ENCODE measurements around the gene SGIP1.

DNA sequence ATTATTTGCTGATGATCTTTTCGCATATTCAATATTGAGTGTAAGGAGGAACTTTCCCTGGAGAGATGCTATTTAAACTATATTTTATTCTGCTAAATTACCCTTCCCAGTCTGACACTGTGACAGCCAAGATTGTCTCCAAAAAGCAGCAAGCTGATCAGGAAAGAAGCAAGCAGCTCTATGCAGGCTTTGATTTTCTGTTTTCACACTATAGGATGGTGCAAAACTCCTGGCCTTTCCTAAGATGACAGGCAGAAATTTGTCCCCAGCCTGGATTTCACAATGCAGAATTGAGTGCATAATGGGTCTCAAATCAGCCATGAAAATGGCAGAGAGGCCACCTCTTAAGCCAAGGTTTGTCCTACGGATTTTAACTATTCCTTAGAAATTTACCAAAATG lies 1.1 kb downstream of the SGIP1 start:
- TF ChIP-seq, protein P1, sequence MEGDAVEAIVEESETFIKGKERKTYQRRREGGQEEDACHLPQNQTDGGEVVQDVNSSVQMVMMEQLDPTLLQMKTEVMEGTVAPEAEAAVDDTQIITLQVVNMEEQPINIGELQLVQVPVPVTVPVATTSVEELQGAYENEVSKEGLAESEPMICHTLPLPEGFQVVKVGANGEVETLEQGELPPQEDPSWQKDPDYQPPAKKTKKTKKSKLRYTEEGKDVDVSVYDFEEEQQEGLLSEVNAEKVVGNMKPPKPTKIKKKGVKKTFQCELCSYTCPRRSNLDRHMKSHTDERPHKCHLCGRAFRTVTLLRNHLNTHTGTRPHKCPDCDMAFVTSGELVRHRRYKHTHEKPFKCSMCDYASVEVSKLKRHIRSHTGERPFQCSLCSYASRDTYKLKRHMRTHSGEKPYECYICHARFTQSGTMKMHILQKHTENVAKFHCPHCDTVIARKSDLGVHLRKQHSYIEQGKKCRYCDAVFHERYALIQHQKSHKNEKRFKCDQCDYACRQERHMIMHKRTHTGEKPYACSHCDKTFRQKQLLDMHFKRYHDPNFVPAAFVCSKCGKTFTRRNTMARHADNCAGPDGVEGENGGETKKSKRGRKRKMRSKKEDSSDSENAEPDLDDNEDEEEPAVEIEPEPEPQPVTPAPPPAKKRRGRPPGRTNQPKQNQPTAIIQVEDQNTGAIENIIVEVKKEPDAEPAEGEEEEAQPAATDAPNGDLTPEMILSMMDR (IDR thresholded peaks at IDR 0.05), result no peak
- TF ChIP-seq POLR2A (IDR thresholded peaks at IDR 0.05), result no peak
